ENCODE measurements around the gene UGT3A1.

The UGT3A1 gene

GRCh38 chr5:35908228-35908627 lies 83.0 kb downstream of the UGT3A1 start:
- no peak for DNase-seq (ENCODE audit: low spot score)

GRCh38 chr5:35904443-35905132 lies 86.6 kb downstream of the UGT3A1 start:
- DNase-seq (ENCODE audit: low spot score) = no peak

GRCh38 chr5:35903631-35904203 lies 87.5 kb downstream of the UGT3A1 start:
- no peak for DNase-seq (ENCODE audit: low spot score)

GRCh38 chr5:35902046-35902672 lies 89.0 kb downstream of the UGT3A1 start:
- no peak for DNase-seq (ENCODE audit: low spot score)

Data from cerebellar cortex (tissue), 1 donor.